HepG2 (cell line): Measurements from ENCODE around the gene RPL3. TPM values are rescaled to one million over a fixed set of nuclear protein-coding genes. Genes with fewer than 3 reads are reported as not detected.

Experiments
- ETV6 ChIP-seq: sonication (generic); formaldehyde crosslinking; conservative IDR thresholded peaks from 2 replicates; pipeline ENCODE4 v1.4.0; 2020; ENCODE audit warnings: missing genetic modification reagents
- JUND ChIP-seq: sonication (generic); formaldehyde crosslinking; IDR thresholded peaks from 2 replicates; pipeline ENCODE4 v1.8.0; 2022; ENCODE audit warnings: mild to moderate bottlenecking, missing genetic modification reagents
- KDM5A ChIP-seq: fragments of 200-600 bp; sonication (generic); IDR thresholded peaks from 2 replicates; pipeline ENCODE4 v1.7.0; 2018; ENCODE audit warnings: antibody characterized with exemption, mild to moderate bottlenecking, low read length, borderline replicate concordance
- PHF20 ChIP-seq: sonication (generic); formaldehyde crosslinking; IDR thresholded peaks from 2 replicates; pipeline ENCODE4 v1.5.0; 2020; ENCODE audit warnings: mild to moderate bottlenecking, missing genetic modification reagents
- POLR2A ChIP-seq, 2 experiments: IDR thresholded peaks; 2 replicates each; pipeline ENCODE4 v1.6.1; 2011; ENCODE audit warnings: low read depth in 2 of 2, low read length in 2 of 2, mild to moderate bottlenecking in 1 of 2, moderate library complexity in 1 of 2; ENCODE audit not compliant: insufficient read depth in 1 of 2
- RNF2 ChIP-seq: fragments of 450-650 bp; conservative IDR thresholded peaks from 2 replicates; pipeline ENCODE4 v1.6.1; 2016; ENCODE audit warnings: low read depth
- SP1 ChIP-seq, 2 experiments: fragments of 450-650 bp in 1 of 2; sonication (generic) in 1 of 2; formaldehyde crosslinking in 1 of 2; IDR thresholded peaks; 2 replicates each; pipeline versions ENCODE4 v1.4.0 to v1.6.1; 2016 to 2020; ENCODE audit warnings: missing genetic modification reagents in 1 of 2
- SP140L ChIP-seq: sonication (generic); formaldehyde crosslinking; IDR thresholded peaks from 2 replicates; pipeline ENCODE4 v1.4.0; 2020; ENCODE audit warnings: missing genetic modification reagents, borderline replicate concordance
- YY1 ChIP-seq: IDR thresholded peaks from 2 replicates; pipeline ENCODE4 v1.6.1; 2011; ENCODE audit warnings: low read length, low read depth, moderate library complexity, mild to moderate bottlenecking; ENCODE audit not compliant: insufficient read depth, insufficient replicate concordance
- ZBTB21 ChIP-seq: sonication (generic); formaldehyde crosslinking; IDR thresholded peaks from 2 replicates; pipeline ENCODE4 v1.4.0; 2020; ENCODE audit warnings: missing genetic modification reagents
- ZBTB3 ChIP-seq: sonication (generic); formaldehyde crosslinking; IDR thresholded peaks from 2 replicates; pipeline ENCODE4 v1.4.0; 2020; ENCODE audit warnings: low read depth, mild to moderate bottlenecking, moderate library complexity, missing genetic modification reagents, borderline replicate concordance
- ZNF232 ChIP-seq: sonication (generic); formaldehyde crosslinking; IDR thresholded peaks from 2 replicates; pipeline ENCODE4 v1.4.0; 2020; ENCODE audit warnings: missing genetic modification reagents, borderline replicate concordance
- ZNF430 ChIP-seq: sonication (generic); formaldehyde crosslinking; IDR thresholded peaks from 2 replicates; pipeline ENCODE4 v1.9.0; 2021; ENCODE audit warnings: mild to moderate bottlenecking, missing genetic modification reagents
- ZNF432 ChIP-seq: sonication (generic); formaldehyde crosslinking; IDR thresholded peaks from 2 replicates; pipeline ENCODE4 v1.5.0; 2020; ENCODE audit warnings: missing genetic modification reagents, mild to moderate bottlenecking, borderline replicate concordance
- ZNF557 ChIP-seq: sonication (generic); formaldehyde crosslinking; IDR thresholded peaks from 2 replicates; pipeline ENCODE4 v1.4.0; 2020; ENCODE audit warnings: missing genetic modification reagents
- ZNF644 ChIP-seq: IDR thresholded peaks from 2 replicates; pipeline ENCODE4 v1.6.1; 2016; ENCODE audit warnings: low read depth
- polyA plus RNA-seq, 8 experiments: library from polyadenylated mRNA; depleted of rRNA in 3 of 8; stranded (reverse) in 7 of 8; unstranded in 1 of 8; fragments of >200 nt; fragmentation: Illumina TruSeq in 4 of 8; extraction: Trizol in 4 of 8; gene quantifications; 2 replicates each; pipeline versions ENCODE4 v1.2.1 to v1.2.3, GENCODE V29; 2011 to 2016; ENCODE audit warnings: low read depth in 4 of 8, missing spikeins in 1 of 8, mixed read lengths in 1 of 8; ENCODE audit not compliant: insufficient read depth in 1 of 8
- total RNA-seq, 5 experiments: library from RNA; depleted of rRNA; stranded (reverse); fragments of >200 nt; fragmentation: Illumina TruSeq; extraction: Trizol; gene quantifications; 2 replicates each; pipeline ENCODE4 v1.2.3, GENCODE V29; 2016; ENCODE audit warnings: low read depth in 1 of 5
- TF ChIP-seq, protein P1 (sequence below): IDR thresholded peaks from 2 replicates; pipeline ENCODE4 v1.6.1; 2016; ENCODE audit warnings: mild to moderate bottlenecking
- TF ChIP-seq, protein P2 (sequence below): fragments of 450-650 bp; IDR thresholded peaks from 2 replicates; pipeline ENCODE4 v1.6.1; 2016
- TF ChIP-seq, protein P3 (sequence below): IDR thresholded peaks from 2 replicates; pipeline ENCODE4 v1.6.1; 2016; ENCODE audit warnings: low read depth, control low read depth
- TF ChIP-seq, protein P4 (sequence below): sonication (generic); formaldehyde crosslinking; IDR thresholded peaks from 2 replicates; pipeline ENCODE4 v1.5.1; 2020; ENCODE audit warnings: missing genetic modification reagents, mild to moderate bottlenecking, borderline replicate concordance
- TF ChIP-seq, protein P5 (sequence below): sonication (generic); formaldehyde crosslinking; IDR thresholded peaks from 2 replicates; pipeline ENCODE4 v1.4.0; 2020; ENCODE audit warnings: low read depth, missing genetic modification reagents

Gene RPL3
- total and polyA plus RNA-seq, 2 of the 13 experiments (the other 11 are each of a cell fraction or from before 2014, with no cell fraction given), result 1,051 to 3,279 TPM

DNA sequence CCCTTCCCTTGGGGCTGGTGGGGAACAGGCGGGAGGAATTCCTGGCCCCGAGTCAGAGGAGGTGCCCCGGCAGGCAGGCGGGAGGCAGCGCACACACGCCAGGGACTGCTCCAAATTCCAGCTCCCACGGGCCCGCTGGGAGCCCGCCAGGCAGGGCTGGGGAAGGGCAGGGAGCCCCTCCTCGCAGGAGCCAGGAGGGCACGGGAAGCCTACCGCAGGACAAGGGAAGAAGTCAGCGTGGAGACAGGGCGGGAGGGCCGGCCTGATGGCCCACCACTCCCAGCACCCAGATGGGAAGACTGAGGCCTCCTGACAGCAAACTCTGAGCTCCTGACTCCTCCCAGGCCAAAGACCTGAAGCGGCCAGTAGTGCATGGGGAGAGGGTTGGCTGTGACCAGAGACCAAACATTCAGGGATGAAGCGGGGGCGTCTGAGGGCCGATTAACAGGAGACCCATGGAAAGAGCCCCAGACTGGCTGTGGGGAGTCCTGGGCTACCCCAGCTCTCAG is 22.4 kb downstream of the RPL3 start (continued):
- TF ChIP-seq, protein P1, sequence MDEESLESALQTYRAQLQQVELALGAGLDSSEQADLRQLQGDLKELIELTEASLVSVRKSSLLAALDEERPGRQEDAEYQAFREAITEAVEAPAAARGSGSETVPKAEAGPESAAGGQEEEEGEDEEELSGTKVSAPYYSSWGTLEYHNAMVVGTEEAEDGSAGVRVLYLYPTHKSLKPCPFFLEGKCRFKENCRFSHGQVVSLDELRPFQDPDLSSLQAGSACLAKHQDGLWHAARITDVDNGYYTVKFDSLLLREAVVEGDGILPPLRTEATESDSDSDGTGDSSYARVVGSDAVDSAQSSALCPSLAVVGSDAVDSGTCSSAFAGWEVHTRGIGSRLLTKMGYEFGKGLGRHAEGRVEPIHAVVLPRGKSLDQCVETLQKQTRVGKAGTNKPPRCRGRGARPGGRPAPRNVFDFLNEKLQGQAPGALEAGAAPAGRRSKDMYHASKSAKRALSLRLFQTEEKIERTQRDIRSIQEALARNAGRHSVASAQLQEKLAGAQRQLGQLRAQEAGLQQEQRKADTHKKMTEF (CRISPR knock-in tag), result no peak
- no peak for TF ChIP-seq ZNF644 (CRISPR knock-in tag)
- TF ChIP-seq ZNF557 (CRISPR knock-in tag), result no peak
- TF ChIP-seq ZBTB3 (CRISPR knock-in tag), result no peak
- no peak for TF ChIP-seq KDM5A
- no peak for TF ChIP-seq ZNF430
- TF ChIP-seq SP1 (IDR thresholded peaks at IDR 0.05), result no peak
- TF ChIP-seq SP1 (CRISPR knock-in tag; IDR thresholded peaks at IDR 0.05), result no peak
- TF ChIP-seq ZNF432 (CRISPR knock-in tag), result no peak
- TF ChIP-seq ETV6 (CRISPR knock-in tag), result no peak
- TF ChIP-seq, protein P2, sequence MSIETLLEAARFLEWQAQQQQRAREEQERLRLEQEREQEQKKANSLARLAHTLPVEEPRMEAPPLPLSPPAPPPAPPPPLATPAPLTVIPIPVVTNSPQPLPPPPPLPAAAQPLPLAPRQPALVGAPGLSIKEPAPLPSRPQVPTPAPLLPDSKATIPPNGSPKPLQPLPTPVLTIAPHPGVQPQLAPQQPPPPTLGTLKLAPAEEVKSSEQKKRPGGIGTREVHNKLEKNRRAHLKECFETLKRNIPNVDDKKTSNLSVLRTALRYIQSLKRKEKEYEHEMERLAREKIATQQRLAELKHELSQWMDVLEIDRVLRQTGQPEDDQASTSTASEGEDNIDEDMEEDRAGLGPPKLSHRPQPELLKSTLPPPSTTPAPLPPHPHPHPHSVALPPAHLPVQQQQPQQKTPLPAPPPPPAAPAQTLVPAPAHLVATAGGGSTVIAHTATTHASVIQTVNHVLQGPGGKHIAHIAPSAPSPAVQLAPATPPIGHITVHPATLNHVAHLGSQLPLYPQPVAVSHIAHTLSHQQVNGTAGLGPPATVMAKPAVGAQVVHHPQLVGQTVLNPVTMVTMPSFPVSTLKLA, result no peak
- TF ChIP-seq POLR2A (IDR thresholded peaks at IDR 0.05; ENCODE audit: insufficient read depth in 1 of 2, low read depth in 2 of 2, low read length in 2 of 2), result no peak
- no peak for TF ChIP-seq JUND (CRISPR knock-in tag)
- no peak for TF ChIP-seq SP140L (CRISPR knock-in tag)
- TF ChIP-seq, protein P3, sequence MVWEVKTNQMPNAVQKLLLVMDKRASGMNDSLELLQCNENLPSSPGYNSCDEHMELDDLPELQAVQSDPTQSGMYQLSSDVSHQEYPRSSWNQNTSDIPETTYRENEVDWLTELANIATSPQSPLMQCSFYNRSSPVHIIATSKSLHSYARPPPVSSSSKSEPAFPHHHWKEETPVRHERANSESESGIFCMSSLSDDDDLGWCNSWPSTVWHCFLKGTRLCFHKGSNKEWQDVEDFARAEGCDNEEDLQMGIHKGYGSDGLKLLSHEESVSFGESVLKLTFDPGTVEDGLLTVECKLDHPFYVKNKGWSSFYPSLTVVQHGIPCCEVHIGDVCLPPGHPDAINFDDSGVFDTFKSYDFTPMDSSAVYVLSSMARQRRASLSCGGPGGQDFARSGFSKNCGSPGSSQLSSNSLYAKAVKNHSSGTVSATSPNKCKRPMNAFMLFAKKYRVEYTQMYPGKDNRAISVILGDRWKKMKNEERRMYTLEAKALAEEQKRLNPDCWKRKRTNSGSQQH, result no peak
- TF ChIP-seq RNF2, result no peak
- TF ChIP-seq, protein P4, sequence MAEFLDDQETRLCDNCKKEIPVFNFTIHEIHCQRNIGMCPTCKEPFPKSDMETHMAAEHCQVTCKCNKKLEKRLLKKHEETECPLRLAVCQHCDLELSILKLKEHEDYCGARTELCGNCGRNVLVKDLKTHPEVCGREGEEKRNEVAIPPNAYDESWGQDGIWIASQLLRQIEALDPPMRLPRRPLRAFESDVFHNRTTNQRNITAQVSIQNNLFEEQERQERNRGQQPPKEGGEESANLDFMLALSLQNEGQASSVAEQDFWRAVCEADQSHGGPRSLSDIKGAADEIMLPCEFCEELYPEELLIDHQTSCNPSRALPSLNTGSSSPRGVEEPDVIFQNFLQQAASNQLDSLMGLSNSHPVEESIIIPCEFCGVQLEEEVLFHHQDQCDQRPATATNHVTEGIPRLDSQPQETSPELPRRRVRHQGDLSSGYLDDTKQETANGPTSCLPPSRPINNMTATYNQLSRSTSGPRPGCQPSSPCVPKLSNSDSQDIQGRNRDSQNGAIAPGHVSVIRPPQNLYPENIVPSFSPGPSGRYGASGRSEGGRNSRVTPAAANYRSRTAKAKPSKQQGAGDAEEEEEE (CRISPR knock-in tag), result no peak
- TF ChIP-seq, protein P5, sequence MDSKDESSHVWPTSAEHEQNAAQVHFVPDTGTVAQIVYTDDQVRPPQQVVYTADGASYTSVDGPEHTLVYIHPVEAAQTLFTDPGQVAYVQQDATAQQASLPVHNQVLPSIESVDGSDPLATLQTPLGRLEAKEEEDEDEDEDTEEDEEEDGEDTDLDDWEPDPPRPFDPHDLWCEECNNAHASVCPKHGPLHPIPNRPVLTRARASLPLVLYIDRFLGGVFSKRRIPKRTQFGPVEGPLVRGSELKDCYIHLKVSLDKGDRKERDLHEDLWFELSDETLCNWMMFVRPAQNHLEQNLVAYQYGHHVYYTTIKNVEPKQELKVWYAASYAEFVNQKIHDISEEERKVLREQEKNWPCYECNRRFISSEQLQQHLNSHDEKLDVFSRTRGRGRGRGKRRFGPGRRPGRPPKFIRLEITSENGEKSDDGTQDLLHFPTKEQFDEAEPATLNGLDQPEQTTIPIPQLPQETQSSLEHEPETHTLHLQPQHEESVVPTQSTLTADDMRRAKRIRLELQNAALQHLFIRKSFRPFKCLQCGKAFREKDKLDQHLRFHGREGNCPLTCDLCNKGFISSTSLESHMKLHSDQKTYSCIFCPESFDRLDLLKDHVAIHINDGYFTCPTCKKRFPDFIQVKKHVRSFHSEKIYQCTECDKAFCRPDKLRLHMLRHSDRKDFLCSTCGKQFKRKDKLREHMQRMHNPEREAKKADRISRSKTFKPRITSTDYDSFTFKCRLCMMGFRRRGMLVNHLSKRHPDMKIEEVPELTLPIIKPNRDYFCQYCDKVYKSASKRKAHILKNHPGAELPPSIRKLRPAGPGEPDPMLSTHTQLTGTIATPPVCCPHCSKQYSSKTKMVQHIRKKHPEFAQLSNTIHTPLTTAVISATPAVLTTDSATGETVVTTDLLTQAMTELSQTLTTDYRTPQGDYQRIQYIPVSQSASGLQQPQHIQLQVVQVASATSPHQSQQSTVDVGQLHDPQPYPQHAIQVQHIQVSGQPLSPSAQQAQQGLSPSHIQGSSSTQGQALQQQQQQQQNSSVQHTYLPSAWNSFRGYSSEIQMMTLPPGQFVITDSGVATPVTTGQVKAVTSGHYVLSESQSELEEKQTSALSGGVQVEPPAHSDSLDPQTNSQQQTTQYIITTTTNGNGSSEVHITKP (CRISPR knock-in tag), result no peak
- TF ChIP-seq ZNF232 (CRISPR knock-in tag), result no peak
- no peak for TF ChIP-seq YY1
- TF ChIP-seq ZBTB21 (CRISPR knock-in tag), result no peak
- no peak; the same call in 1 of the 2 replicates for TF ChIP-seq PHF20 (CRISPR knock-in tag)
